ENCODE results near the gene RPTOR.

The RPTOR gene

DNA sequence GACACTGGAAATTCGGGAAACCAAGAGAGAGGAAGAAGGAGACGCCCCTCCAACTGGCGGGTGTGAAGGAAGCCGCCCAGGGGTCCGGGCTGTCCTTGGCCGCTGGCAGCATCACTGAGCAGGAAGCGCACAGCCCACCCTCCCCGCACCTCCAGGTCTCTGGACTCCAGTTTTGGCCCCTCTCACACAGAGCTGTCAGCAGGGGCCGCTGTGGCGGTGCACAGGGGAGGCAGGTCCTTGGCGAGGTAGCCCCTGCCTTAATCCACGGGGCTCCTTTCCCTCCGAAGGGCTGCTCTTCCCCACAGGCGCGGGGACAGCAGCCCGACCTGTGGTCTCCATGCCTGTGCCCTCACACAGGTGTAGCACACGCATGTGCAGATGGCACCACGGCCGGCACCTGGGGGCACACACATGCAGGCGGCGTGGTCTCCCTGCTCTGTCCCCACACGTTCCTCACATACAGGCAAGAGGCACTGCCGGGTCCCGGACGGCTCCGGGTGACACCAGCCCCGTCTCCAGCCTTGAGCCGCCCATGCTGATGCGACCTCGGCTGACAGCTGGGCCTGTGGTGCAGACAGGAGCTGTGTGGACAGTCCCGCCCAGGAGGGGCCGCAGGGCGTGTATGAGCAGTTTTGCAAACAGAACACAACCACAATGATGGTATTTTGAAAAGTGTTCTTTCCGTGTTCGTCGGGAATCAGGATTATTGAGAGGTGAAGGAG, 420.4 kb downstream of the RPTOR start:
- Histone ChIP-seq H3K27ac (no peak overlapping the region), H3K27me3 (replicated peaks) (no peaks in the 10 kb centered on the region), H3K4me3 (ENCODE audit: low read depth, low read length) (no peak overlapping the region), H3K36me3 (replicated peaks) (peaks cover 9% of the 10 kb centered on the region)
- in situ Hi-C loops (cut with HindIII; ENCODE audit: low pct_ligation_motif_present, low sequenced_read_pairs) = no loop called here
- TF ChIP-seq, protein P1, sequence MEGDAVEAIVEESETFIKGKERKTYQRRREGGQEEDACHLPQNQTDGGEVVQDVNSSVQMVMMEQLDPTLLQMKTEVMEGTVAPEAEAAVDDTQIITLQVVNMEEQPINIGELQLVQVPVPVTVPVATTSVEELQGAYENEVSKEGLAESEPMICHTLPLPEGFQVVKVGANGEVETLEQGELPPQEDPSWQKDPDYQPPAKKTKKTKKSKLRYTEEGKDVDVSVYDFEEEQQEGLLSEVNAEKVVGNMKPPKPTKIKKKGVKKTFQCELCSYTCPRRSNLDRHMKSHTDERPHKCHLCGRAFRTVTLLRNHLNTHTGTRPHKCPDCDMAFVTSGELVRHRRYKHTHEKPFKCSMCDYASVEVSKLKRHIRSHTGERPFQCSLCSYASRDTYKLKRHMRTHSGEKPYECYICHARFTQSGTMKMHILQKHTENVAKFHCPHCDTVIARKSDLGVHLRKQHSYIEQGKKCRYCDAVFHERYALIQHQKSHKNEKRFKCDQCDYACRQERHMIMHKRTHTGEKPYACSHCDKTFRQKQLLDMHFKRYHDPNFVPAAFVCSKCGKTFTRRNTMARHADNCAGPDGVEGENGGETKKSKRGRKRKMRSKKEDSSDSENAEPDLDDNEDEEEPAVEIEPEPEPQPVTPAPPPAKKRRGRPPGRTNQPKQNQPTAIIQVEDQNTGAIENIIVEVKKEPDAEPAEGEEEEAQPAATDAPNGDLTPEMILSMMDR (IDR thresholded peaks at IDR 0.05; ENCODE audit: low read depth, low read length, missing control alignments) = peak; percentile 5
- DNase-seq = no peak

DNA sequence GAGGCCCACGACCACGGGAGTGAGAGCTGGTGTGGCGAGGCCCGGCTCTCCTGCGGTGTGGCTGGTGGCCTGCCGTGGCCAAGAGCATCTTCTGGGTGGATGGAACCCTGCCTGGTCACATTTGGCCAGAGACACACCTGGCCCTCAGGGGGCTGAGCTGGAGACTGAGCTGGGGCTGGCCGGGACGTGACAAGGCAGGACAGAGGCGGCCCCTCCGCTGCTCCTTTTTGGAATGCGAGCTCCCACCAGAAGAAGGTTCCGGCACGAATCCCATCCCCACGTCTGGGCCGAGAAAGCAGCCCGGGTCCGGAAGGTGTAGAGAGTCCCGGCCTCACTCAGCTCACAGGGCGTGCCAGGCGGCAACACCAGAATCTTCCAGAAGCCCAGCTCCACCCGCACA, 421.0 kb downstream of the RPTOR start:
- H3K36me3 ChIP-seq (replicated peaks) = peaks cover 9% of the 10 kb centered on the region
- TF ChIP-seq, protein P1 (IDR thresholded peaks at IDR 0.05; ENCODE audit: low read depth, low read length, missing control alignments) = no peak
- in situ Hi-C loops (cut with HindIII; ENCODE audit: low pct_ligation_motif_present, low sequenced_read_pairs) = no loop called here

DNA sequence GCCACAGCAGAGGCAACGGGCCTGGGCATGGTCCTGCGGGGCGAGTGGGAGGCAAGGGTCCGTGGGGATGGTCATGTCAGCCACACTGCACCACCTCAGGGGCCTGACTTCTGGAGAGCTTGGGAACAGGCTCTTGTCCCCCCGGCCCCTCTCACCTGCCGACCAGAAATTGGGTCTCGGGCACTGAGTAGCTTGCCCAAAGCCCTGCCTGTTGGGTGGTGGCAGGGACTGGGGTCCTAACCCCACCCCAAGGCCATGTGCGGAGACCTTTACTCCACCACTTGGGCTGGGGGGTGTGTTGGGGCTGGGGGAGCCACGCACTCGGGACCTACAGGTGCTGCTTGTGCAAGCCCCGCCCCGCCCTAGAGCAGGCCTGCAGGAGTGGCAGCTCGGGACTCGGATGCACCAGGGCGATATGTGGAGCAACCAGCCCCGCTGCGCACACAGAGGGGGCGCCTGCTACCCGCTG, 422.8 kb downstream of the RPTOR start:
- Histone ChIP-seq H3K4me3 (ENCODE audit: low read depth, low read length) (no peak overlapping the region), H3K27me3 (replicated peaks) (no peaks in the 10 kb centered on the region), H3K36me3 (replicated peaks) (peaks cover 9% of the 10 kb centered on the region), H3K27ac (no peak overlapping the region)
- no peak for DNase-seq
- TF ChIP-seq, protein P1 (IDR thresholded peaks at IDR 0.05; ENCODE audit: low read depth, low read length, missing control alignments) = no peak
- in situ Hi-C loops (cut with HindIII; ENCODE audit: low pct_ligation_motif_present, low sequenced_read_pairs) = no loop called here

More for the DNA sequence above, 421.0 kb downstream of the RPTOR start:
- Histone ChIP-seq H3K27me3 (replicated peaks) (no peaks in the 10 kb centered on the region), H3K27ac (no peak overlapping the region), H3K4me3 (ENCODE audit: low read depth, low read length) (no peak overlapping the region)
- no peak for DNase-seq

DNA sequence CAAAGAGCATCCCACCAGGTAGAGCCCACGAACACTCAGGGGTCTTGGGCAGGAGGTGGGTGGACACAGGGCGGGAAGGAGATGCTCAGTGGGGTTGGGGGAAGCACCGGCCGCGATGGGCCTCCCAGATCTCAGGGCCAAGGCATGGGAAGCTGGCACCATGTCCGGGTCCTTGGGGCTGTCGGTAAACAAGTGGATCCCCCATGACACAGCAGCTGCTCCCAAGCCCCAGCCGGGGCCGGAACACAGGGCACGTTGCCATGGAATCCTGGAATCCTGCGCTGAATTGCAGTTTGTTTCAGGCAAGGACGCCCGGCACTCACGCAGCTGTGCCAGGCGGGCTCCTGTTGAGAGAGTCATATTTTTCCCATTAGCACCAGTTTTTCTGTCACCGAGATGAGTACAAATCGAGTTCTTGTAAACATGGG, 424.0 kb downstream of the RPTOR start:
- TF ChIP-seq, protein P1 (IDR thresholded peaks at IDR 0.05; ENCODE audit: low read depth, low read length, missing control alignments) = no peak
- Histone ChIP-seq H3K27ac (no peak overlapping the region), H3K27me3 (replicated peaks) (no peaks in the 10 kb centered on the region), H3K36me3 (replicated peaks) (peaks cover 9% of the 10 kb centered on the region), H3K4me3 (ENCODE audit: low read depth, low read length) (no peak overlapping the region)
- in situ Hi-C loops (cut with HindIII; ENCODE audit: low pct_ligation_motif_present, low sequenced_read_pairs) = no loop called here
- no peak for DNase-seq

DNA sequence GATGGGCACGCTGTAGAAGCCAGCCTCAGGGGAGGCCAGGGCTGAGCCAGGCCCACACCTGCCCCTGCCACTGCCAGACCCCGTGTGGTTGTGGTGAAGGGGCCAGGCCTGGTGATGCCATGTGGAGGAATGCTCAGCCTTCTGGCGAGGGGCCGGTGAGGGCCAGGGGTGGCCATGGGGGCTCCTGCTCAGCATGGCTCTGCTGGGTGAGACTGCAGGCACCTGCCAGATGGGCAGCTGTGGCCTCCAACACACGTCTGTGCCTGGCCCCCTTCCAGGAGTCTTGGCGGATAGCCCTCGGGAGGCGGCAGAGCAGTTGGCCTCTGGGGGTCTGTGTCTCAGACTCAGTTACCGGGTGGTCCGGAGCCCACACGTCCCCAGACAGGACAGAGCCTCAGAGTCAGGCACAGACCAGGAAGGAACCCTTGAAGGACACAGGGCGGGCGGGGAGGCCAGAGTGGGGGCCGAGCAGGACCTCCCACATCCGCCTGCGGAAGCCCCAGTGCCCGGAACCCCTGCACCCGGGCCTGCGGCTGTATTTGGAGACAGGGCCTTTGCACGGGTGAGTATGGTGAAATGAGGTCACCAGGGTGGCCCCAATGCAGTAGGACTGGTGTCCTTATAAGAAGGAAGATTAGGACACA, 424.5 kb downstream of the RPTOR start:
- TF ChIP-seq, protein P1 (IDR thresholded peaks at IDR 0.05; ENCODE audit: low read depth, low read length, missing control alignments) = no peak
- H3K27ac ChIP-seq = no peak overlapping the region
- peaks cover 9% of the 10 kb centered on the region for H3K36me3 ChIP-seq (replicated peaks)
- no peak for DNase-seq
- no peaks in the 10 kb centered on the region for H3K27me3 ChIP-seq (replicated peaks)
- in situ Hi-C loops (cut with HindIII; ENCODE audit: low pct_ligation_motif_present, low sequenced_read_pairs) = no loop called here
- no peak overlapping the region for H3K4me3 ChIP-seq (ENCODE audit: low read depth, low read length)
